Islet precursor cell (in vitro differentiated cells): ENCODE results near the gene ZFYVE1.
A peak's percentile ranks its signal among the peaks of the same experiment; 100 is the strongest.

Source experiments
- DNase-seq: peaks from one replicate; pipeline ENCODE4 v3.0.0-alpha.2; 2018

The ZFYVE1 gene

GRCh38 chr14:72948481-72949138, 78.3 kb downstream of the ZFYVE1 start:
- DNase-seq = peak; percentile 78

- no peak for DNase-seq
Measured at GRCh38 chr14:72947366-72948160, 79.3 kb downstream of the ZFYVE1 start.

- no peak for DNase-seq
Measured at GRCh38 chr14:72946491-72946890, 80.4 kb downstream of the ZFYVE1 start.

GRCh38 chr14:72945356-72946027, 81.4 kb downstream of the ZFYVE1 start:
- no peak for DNase-seq

- DNase-seq = no peak
Measured at GRCh38 chr14:72943876-72944430, 83.0 kb downstream of the ZFYVE1 start.

DNA sequence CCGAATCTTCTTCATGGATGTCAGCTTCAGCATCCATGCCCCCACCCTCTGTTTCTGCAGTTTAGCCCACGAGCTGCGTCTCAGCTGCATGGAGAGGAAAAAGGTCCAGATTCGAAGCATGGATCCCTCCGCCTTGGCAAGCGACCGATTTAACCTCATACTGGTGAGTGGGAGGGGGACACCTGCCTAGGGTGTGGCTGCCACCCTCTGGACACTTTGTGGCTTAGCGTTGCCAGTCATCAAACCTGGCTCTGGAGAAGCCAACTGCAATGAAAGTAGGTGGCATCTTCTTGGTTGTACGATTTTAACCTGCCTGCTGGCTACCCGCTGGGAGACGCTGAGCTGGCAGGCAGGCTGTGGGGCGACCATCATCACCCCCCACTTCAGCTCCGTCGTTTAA, 84.0 kb downstream of the ZFYVE1 start:
- no peak for DNase-seq

- no peak for DNase-seq
Measured at GRCh38 chr14:72941286-72941985, 85.5 kb downstream of the ZFYVE1 start.

DNA sequence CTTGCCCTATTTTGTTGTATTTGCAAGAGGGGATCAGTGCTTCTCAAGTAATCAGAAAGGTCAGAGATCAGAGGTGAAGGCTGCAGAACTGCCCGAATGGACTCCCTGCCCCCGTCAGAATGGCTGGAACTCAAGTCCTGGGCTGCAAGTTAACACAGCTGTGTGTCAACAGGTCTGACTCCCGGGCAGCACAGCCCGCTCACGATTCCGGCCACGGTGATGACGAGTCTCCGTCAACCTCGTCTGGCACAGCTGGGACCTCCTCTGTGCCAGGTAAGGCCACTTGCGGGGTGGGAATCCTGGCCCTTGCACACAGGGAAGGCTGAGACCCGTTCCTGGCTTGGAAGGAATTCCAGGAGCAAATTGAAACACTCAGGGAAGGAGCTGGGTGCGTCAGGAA, 87.3 kb downstream of the ZFYVE1 start:
- no peak for DNase-seq

- DNase-seq = no peak
Measured at GRCh38 chr14:72932893-72933292, 94.0 kb downstream of the ZFYVE1 start.

- no peak for DNase-seq
Measured at GRCh38 chr14:72929316-72930080, 97.4 kb downstream of the ZFYVE1 start.

DNA sequence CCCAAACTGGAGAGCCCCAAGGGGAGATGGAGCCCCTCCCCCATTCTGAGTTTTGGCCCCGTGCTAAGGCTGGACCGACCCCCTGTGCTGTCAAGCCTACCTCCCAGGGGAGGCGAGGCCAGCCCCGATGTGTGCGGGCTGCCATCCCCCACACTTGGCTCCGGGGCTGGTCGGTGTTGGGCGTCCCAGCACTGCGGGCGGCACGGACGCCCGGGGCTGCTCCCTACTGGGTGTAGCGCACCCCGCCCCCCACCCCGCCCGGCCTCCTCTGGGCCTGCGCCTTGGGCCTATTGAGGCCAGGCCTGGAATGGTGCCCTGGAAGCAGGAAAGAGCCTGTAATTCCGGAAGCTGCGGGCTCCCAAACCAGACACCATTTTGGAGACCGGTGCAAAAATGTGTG, 98.0 kb downstream of the ZFYVE1 start:
- no peak for DNase-seq

DNA sequence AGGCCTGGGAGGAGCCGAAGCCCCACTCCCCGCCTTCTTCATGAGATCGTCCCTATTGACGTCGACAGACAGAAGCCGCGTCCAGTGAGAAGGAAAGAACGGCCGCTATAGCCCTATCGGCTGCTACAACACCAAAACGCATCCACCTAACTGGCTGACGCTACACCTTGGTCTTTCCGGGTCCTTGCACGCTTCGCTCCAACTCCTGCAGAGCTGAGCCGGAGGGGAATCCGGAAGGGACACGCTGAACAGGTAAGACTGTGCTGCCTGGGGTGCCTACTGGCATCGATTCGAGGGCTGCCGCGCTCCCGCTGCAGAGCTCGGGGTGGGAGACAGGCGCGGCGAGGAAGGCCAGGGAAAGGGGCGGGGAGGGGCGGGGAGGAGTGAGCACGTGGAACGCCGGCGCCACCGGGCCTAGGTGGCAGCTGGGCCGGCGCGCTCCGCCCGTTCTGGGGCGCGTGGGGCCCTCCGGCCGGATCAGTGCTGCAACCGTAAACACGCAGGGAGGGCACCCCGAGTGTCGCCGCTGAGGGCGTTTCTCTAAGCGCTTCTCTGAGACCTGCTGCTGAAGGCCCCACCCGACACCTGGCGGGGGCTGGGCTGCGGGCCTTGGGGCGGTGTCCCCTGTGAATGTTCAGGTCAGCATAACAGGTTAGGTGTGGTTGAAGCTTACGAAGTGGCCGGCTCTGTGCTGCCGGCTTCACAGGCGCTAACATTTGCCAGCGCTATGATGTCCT, 100.4 kb downstream of the ZFYVE1 start, which contains the start of gene DCAF4:
Gene DCAF4 (plus strand): TSS at position 173 of the 737 bp plus-strand sequence. CDS start 11,515 bp downstream, outside the sequence.
- DNase-seq = peak; percentile 100

- DNase-seq = no peak
Measured at GRCh38 chr14:72925815-72926291, 101.1 kb downstream of the ZFYVE1 start.

DNA sequence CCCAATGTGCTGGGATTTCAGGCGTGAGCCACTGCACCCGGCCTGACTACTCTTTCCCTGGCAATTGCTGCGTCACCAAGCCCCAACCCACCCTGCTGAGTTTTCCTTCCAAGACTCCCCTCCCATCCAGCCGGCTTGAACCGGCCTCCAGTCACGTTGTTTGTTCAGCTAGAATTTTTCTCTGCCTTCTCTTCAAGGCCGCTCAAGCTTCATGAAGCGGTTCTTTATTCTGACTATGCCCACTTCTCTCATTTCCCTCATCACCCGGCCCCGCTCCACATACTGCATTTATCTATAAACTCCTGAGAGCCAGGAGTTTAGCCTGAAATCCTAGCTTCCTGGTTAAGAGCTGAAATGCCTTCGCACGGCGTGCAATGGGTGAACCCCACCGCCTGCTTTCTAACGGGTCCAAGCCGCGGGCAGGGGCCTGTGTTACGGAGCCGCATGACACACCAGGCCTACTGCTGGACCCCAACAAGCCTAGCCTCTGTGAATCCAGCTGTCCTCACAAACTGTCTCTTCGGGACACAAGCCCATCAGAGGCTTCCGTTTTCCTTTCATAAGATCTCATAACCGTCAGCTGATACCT, 101.6 kb downstream of the ZFYVE1 start:
- DNase-seq = no peak

DNA sequence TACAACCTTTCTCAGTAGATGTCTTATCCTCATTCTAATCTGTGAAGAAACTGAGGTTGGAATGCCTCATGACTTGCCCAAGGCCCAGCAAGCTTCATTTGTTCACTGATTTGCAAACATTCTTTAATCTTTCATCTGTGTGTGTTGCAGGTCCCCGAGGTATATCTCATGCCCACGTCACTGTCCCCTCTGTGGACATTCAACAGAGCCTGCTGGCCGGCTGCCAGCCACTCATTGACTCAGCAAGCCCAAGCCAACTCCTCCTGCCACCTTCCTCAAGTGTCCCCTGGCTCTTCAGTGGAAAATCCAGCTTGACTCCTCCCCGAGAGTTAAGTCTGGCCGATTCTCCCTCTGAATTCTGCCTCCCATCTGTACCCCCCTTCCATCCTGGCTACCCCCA, 102.6 kb downstream of the ZFYVE1 start:
- DNase-seq = no peak

GRCh38 chr14:72921396-72921795, 105.5 kb downstream of the ZFYVE1 start:
- no peak for DNase-seq

DNA sequence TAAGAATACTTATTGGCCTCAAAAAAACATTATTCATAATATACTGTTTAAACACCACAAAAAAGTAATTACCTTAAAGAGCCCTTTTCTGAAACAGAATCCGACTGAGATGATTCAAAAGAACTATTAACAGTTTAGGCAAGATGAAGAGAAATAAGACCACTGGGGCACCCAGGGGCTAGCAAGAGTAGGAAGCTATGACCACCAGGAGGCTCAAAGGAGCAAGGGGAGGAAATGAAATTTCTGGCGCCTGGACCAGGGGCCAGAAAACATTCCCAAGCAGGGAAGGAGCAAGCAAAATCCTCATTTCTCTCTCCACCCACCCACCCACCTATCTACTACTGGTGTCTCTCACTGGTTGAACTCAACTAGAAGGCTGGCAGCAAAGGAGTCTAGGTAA, 106.9 kb downstream of the ZFYVE1 start:
- no peak for DNase-seq
